Hepatic stellate cell (primary cell): Measurements from ENCODE around the gene FBRS.
"Not testable (repeated sequence)": the region's sequence is repeated elsewhere in the genome, so short reads cannot be mapped to it uniquely, and the experiment has no call there.

ENCODE experiments used
- DNase-seq: peaks from one replicate; pipeline ENCODE4 v3.0.0; 2011; ENCODE audit warnings: low spot score

FBRS gene

DNA sequence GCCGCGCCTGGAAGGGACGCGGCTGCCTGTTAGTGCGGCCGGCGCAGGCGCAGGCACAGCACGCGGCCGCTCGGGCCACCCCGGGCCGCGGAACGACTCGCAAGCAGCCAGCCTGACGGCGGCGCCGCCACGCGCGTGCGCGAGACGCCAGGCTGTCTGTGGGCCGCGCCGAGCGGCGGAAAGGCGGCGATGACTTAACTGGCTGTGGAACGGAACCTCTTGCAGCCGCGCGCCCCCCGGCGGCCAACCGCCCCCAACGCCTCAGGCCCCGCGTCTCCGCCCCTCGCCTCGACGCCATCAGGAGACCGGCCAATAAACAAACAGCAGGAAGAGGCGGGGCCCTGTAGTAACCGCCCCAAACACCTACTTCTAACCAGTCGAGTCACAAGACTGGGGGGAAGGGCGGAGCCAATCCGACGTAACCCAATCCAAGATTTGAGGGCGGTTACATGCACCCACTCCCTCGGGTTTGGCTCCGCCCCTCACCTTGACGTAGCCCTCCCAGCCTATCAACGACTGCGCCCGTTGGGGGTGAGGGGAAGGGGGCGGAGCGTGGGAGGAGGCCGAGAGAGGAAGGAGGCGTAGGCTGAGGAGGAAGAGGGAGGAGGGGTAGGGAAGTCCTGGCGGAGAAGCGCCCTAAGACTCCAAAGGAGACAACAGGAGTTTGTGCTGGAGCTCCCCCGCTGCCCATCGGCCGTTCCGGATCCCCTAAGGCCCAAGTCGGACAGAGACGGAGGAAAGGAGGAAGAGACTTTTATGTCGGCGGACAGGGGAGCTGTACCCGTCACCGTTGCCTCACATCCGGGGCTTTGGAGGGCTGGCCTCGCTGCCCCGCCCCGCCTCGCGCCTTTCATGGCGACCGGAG lies at the start of gene FBRS:
FBRS (plus strand) TSS at position 566 of the 865 bp plus-strand sequence. CDS start 1,088 bp downstream, outside the sequence.
- DNase-seq, result peak; percentile 99

DNA sequence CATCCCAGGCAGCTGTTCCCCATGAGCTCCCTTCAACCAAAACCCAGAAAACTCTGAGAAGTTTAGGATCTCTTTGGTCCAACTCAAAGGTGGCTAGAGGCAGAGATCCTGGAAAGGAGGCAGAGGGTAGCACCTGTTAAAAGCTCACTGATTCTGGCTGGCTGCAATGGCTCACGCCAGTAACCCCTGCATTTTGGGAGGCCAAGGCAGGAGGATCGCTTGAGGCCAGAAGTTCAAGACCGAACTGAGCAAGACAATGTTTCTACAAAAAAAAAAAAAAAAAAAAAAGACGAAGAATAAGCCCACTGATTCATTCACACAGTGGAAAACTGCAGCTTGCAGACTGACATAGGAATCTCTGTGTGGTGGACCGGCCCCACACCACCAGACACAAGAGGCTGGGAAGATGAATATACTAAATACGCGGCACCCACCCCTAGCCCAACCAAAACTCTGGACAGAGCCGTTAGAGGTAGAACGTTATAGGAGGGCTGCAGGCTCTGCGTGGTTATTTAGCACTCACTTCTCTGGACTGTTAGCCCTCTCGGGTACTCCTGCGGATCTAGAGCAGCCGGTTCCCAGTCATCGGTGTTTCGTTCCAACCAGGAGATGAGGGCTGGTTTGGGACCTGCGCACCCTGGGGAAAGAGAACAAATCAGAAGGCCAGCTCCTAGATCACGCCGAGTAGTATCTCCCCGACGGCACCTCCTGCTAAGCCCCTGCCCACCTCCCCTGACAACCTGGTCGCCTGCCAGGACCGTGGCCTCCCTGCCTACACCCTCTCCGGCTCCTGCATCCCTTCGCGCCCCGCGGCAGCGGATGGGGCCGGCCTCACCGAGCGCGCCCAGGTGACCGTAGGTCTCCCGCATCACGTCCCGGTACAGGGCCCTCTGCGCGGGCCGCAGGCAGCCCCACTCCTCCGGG lies 49.0 kb upstream of the FBRS start:
- DNase-seq, result peak; percentile 56

DNA sequence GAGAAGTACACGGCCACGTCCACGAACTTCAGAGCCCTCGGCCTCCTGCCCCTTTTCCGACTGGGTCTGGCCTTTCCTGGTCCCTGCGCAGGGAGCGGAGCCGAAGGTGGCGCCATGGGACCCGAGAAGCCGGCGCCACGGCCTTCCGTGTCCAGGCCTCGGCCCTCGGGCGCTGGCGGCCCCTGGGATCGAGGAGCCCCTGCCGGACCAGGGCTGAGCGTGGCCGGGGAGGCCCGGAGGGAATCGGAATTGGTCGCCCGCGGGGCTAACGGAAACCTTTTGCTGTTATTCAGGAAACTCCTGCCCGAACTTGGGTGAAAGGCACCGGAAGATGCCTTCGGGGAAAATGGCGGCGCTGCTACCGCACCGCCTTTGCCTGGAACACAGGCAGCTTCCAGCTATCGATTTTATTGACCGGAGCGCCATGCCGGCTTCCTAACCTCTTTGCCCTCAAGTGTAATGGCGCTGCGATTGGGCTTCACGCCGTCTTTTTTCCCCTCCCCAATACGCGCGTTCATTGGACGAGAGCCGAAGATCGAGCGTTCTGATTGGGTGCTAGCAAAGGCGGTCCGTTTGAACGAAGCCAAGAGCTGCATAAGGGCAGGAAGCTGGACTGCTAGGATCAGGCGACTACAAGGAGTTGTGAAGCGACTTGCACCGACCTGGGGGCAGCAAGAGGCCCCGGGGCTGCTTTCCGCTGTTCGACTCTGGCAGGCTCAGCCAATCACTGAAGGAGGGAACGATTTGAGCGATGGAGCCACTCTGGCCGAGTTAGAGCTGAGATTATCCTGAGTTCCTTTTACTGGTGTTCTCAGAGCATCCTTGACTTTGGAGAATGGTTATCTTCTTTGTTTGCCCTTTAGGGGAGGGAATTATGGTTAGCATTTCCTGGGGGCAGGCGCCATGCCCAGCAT lies 48.0 kb upstream of the FBRS start, which contains the start of gene ZNF689:
ZNF689 (minus strand) TSS at position 464 of the 914 bp plus-strand sequence; CDS start at position 116, 348 bp downstream.
- DNase-seq, result peak; percentile 98

DNA sequence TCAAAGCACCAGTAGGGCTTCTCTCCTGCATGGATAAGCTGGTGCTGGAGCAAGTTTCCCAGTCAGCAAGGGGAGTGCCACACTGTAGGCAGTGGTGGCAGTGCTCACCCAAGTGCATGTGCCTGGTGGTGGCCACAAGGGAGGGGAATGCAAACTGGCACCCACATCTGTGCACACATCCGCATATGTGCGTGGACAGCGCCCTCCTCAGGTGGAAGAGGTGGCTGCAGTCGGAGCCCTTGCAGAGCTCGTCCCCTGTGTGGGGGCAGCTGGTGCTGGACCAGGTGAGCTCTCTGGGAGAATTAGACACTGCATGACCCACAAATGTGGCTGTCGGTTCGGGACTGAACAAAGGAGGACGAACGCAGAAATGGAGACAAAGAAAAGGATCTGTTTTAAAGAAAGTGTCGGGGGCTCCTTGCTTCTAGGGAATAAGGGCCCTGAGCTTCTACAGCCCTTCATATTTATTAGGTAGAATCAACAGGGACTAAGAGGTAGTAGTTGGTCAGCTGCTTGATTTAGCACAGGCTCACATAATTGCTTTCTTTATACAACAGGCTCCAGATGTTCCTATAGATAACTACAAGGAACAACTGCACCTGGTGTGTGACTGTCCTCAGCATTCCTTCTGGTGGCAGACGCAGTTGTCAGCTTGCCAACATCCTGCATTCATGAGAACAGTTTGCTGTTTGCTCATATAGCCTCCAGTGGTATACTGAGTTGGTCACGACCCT lies 42.7 kb upstream of the FBRS start:
- DNase-seq, result peak; percentile 21

DNA sequence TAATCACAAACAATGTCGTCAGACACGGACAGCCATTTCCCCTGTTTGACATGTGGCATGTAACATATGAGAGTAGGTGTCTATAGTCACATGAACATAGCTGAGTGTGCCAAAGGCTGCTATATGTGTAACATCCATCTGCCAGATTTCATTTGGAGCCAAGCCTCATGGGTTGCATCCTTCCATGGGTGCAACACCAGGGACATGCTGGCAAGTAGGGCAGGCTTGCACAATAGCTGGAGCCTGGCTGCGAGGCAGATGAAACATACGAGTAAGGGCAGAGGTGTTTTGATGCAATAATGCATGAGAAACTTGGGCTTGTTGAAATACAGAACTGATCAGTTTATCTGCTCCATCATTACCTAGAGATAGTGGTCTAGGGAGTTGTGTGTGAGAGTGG lies 39.0 kb upstream of the FBRS start:
- no peak for DNase-seq

DNA sequence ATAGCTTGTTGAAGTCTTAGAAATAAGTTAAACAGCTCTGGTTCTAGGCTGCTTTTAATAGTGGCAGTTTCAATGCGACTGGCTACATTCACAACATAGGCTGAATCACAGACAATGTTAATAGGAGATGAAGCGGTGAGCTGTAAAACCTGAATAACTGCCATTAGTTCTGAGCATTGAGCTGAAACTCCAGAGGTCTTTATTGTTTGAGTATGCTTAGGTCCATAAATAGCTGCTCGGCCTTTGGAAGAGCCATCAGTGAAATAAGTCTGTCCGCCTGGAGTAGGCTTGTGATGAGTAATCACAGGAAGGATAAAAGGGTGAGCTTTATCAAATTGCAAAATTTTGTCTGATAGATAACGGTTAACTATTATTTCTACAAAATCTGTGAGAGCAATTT lies 38.6 kb upstream of the FBRS start:
- DNase-seq, result no peak

DNA sequence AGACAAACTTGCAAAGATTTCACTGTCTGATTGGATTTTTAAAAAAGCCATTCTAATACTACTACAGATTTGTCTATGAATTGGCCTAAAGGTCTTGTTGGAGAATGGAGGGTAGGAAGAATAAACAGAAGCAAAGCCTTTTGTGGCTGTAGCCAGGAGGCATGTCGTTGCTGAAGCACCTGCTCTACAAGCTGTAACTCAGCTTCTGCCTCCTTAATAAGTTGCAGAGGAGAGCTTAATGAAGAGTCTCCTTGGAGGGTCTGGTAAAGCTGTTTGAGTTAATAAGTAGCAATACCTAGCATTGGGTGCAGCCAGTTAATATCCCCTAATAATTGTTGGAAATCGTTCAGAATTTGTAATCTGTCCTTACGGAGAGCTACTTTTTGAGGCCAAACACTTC lies 38.1 kb upstream of the FBRS start:
- no peak for DNase-seq

DNA sequence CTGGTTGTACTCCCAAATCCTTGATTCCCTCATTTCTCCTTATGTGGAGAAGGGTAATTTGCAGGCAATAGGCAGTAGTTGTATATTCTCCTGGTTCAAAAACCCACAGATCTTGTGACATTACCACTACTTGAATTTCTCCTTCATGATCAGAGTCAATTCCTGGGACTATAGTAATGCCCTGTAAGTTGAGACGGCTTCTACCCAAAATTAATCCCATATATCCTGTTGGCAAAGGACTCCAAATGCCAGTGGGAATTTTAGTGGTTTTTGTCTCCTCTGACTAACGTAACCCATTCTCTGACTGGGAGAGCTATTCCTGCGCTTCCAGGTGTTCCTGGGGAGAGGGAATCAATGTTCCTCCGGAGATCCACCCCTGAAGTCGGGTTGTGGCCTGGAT lies 36.5 kb upstream of the FBRS start:
- DNase-seq, result no peak

DNA sequence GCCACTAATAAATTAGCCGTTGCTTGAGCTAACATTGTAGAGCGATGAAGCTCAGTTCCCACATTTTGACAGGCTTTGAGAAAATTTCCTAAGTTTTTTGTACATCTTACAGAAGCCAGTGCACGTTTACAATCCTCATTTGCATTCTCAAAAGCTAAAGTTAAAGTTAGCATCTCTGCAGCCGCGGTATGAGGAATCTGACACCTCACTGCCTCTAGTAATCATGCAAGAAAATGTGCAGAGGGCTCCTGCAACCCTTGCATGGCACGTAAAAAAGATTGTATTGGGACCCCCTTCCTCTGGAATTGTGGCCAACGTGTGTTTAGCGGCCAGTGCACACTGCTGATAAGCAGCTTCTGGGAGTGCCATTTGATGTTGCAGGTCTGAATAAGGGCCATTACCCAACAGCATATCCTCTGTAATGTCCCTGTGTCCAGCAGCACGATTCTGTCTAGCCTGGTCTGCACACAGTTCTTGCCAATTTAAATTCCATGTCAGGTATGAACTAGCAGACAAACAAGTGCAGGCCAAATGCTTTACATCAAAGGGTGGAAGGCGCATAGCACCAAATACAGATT lies 35.7 kb upstream of the FBRS start:
- DNase-seq, result no peak

DNA sequence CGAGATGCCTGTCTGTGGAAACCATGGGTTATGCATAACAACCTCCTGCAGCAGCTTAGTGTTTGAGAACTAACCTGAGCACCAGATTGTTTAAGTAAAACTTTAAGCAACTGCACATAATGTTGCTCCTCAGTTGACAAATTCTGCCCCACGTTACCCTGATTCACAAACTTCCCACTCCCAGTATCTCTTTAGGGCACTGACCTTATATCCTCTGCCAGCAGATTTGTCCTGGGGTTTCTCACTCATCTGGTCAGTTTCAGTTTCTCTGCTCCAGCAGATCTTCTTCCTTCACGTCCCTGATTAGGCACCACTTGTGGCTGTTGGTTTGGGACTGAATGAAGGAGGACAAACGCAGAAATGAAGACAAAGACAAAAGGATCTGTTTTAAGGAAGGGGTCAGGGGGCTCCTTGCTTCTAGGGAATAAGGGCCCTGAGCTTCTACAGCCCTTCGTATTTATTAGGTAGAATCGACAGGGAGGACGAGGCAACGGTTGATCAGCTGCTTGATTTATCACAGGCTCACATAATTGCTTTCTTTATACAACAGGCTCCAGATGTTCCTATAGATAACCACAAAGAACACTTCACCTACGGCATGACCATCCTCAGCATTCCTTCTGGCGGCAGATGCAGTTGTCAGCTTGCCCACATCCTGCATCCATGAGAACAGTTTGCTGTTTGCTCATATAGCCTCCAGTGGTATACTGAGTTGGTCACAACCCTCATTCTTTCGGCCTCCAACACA lies 34.5 kb upstream of the FBRS start:
- DNase-seq, result no peak

DNA sequence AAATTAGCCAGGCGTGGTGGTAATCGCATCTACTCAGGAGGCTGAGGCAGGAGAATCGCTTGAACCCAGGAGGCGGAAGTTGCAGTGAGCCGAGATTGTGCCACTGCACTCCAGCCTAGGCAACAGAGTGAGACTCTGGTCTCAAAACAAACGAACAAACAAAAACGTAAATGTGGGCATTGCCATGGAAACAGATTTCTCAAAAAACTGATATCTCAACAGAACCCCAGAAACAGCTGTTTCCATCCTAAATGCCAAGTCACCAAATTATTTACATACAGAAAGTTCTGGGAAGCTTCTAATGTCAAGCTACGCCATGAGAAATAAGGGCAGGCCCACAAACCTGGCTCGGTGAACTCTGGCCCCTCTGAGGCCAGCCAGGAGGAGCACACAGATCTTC lies 32.0 kb upstream of the FBRS start:
- DNase-seq, result no peak

DNA sequence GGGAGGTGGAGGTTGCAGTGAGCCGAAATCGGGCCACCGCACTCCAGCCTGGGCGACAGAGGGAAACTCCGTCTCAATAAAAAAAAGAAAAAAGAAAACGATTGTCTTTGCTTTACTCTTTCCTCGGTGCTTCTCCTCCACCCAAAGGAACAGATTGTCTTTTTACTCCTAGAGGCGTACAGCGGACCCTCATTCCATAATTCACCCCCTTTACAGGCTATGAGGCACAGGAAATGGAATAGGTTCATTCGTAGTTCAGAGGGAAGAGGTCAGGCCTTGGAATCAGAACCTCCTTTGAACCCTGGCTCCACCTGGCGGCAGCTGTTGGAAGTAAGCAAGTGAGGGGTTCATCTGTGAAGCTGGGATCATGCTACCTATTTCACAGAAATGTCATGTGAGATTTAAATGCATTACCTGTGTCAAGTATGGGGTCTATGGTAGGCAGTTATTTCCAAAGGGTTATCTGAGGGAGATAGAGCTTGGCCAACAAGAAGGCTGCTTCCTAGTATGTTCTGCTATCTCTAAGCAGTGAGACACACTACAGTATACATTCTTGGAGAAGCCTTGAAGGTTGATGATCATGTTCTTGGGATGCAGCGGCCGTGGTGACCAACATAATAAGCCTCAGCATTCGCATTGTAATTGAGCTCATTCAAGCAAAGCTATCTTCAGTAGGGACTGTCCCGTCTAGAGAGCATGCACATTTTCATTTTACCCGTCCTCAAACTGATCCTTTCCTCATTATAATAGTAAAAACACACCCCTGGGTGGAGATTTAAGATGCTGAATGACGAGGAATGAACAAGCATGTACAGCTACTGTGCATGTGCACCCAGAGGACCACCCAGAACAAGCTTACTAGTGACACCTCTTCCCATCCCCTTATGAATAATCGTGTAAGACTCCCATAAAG lies 29.3 kb upstream of the FBRS start:
- DNase-seq, result peak; percentile 64

DNA sequence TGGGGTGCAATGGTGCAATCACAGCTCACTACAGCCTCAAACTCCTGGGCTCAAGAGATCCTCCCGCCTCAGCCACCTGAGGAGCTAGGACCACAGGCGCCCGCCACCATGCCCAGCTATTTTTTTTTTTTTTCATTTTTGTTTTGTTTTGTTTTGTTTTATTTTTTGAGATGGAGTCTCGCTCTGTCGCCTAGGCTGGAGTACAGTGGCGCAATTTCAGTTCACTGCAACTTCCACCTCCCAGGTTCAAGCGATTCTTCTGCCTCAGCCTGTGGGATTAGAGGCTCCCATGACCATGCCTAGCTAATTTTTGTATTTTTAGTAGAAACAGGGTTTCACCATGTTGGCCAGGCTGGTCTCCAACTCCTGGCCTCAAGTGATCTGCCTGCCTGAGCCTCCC lies 25.8 kb upstream of the FBRS start:
- DNase-seq, result not testable (repeated sequence)

DNA sequence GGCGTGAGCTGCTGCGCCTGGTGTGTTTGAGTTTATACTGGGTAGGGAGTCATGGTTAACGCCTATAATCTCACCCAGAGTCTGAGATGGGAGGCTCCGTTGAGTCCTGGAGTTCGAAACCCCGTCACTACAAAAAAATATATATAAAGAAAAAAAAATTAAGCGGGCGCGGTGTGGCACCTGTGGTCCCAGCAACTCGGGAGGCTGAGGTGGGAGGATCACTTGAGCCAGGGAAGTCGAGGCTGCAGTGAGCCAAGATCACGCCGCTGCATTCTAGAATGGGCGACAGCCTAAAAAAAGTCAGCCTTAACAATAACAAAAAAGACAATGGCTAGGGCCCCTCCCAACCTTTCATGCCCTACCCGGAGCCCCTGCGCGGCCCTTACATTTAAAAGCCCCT lies 24.7 kb upstream of the FBRS start:
- no peak for DNase-seq

DNA sequence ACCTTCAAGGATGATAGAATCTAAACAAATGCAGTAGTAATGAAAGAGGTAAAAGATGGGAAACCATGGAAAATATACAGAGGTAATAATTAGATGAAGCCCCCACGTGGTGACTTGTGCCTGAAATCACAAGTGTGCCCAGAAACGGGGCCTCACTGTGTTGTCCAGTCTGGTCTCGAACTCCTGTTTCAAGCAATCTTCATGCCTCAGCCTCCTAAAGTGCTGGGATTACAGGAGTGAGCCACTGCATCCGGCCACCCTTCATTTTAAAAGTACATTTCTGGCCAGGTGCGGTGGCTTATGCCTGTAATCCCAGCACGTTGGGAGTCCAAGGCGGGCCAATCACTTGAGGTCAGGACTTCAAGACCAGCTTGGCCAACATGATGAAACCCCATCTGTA lies 21.6 kb upstream of the FBRS start:
- no peak for DNase-seq

DNA sequence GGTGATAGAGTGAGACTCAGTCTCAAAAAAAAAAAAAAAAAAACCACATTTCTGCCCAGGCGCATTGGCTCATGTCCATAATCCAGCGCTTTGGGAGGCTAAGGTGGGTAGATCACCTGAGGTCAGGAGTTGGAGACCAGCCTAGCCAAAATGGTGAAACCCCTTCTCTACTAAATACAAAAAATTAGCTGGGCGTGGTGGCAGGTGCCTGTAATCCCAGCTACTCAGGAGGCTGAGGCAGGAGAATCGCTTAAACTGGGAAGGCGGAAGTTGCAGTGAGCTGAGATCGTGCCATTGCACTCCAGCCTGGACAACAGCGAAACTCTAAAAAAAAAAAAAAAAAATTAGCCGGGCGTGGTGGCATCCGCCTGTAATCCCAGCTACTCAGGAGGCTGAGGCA lies 21.1 kb upstream of the FBRS start:
- not testable (repeated sequence) for DNase-seq

DNA sequence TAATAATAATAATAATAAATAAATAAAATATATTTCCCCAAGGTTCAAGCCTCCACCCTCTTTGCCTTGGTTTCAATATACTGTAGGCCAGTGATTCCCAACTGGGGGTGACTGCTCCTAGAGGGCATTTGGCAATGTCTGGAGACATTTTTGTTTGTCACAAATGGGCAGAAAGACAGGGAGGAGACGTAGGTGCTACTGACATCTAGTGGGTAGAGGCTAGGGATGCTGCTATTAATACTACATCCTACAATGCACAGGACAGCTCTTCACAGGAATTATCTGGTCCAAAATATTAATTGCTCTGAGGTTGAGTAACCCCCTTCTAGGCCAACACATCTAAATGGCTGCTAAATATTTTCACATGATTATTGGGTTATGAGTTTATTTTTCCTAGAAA lies 20.3 kb upstream of the FBRS start:
- no peak for DNase-seq

DNA sequence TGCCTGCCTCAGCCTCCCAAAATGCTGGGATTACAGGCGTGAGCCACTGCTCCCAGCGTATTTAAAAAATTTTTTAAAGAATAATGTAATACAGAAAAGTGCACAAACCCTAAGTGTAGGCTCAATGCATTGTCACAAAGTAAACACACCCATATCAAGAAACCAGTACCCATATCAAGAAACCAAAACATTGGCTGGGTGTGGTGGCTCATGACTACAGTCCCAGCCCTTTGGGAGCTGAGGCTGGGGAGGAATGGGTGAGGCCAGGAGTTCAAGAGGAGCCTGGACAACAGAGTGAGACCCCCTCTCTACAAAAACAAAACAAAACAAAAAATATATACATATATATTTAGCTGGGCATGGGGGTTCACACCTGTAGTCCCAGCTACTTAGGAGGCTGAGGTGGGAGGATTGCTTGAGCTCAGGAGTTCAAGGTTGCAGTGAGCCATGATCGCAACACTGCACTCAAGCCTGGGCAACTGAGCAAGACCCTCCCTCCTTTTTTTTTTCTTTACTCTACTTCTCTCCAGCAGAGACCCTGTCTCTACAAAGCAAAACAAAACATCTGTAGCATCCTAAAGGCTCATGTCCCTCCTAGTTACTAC lies 16.8 kb upstream of the FBRS start:
- DNase-seq, result no peak
